IPS-15b (cell line): Measurements from ENCODE around the gene PLAAT2.

Experiments used
- H3K27me3 ChIP-seq: one replicate; pipeline ENCODE4 v1.6.1; 2013; ENCODE audit warnings: low read length; ENCODE audit not compliant: control insufficient read depth, insufficient read depth
- H3K36me3 ChIP-seq: one replicate; pipeline ENCODE4 v1.6.1; 2013; ENCODE audit warnings: low read length; ENCODE audit not compliant: control insufficient read depth, insufficient read depth
- H3K4me1 ChIP-seq: one replicate; pipeline ENCODE4 v1.6.1; 2013; ENCODE audit warnings: mild to moderate bottlenecking, low read length; ENCODE audit not compliant: control insufficient read depth, insufficient read depth
- H3K4me3 ChIP-seq: one replicate; pipeline ENCODE4 v1.5.1; 2013; ENCODE audit warnings: low read depth, low read length
- H3K9ac ChIP-seq: one replicate; pipeline ENCODE4 v1.6.1; 2013; ENCODE audit warnings: low read depth, mild to moderate bottlenecking, low read length
- H3K9me3 ChIP-seq: one replicate; pipeline ENCODE4 v1.6.1; 2013; ENCODE audit warnings: mild to moderate bottlenecking, low read length; ENCODE audit not compliant: control insufficient read depth, insufficient read depth

Gene PLAAT2

DNA sequence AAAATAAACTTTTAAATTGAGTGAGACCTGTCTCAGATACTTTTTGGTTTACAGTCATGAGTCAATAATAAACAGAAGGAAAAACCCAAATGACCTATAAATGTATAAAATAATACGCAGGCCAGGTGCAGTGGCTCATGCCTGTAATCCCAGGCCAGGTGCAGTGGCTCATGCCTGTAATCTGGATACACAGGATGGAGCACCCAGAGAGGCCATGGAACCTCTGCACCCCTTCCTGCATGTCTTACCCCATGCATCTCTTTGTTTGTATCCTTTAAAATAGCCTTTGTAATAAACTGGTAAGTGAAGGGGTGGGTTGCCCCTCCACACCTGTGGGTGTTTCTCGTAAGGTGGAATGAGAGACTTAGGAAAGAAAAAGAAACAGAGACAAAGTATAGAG lies 35.5 kb downstream of the PLAAT2 start:
- H3K27me3 ChIP-seq, result no peaks in the 10 kb centered on the region
- peaks cover 29% of the 10 kb centered on the region for H3K4me1 ChIP-seq
- peaks cover 2% of the 10 kb centered on the region for H3K36me3 ChIP-seq
- peak overlapping the region; percentile 65 for H3K9ac ChIP-seq
- H3K4me3 ChIP-seq, result no peak overlapping the region
- H3K9me3 ChIP-seq, result peaks cover 8% of the 10 kb centered on the region

DNA sequence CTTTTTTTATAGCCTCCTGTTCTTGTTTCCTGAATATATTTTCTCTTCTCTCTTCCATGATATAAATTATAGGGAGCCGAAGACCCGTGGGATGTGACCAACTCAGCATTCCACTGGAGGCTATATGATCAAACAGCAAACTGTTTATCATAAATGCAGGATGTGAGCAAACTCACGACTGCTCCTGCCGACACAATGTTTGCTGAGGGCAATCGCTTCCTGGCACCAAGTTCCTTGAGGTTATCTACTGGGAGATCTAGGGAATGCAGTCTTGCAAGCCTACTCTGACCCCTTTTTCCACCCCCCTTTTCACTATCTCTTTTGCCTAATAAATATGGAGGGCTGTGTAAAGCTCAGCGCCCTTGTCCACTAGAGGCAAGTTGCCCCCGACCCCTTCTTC lies 40.0 kb downstream of the PLAAT2 start:
- Histone ChIP-seq H3K9ac (no peak overlapping the region), H3K4me3 (no peak overlapping the region), H3K9me3 (peaks cover 8% of the 10 kb centered on the region), H3K4me1 (peaks cover 6% of the 10 kb centered on the region), H3K36me3 (peaks cover 2% of the 10 kb centered on the region), H3K27me3 (no peaks in the 10 kb centered on the region)

DNA sequence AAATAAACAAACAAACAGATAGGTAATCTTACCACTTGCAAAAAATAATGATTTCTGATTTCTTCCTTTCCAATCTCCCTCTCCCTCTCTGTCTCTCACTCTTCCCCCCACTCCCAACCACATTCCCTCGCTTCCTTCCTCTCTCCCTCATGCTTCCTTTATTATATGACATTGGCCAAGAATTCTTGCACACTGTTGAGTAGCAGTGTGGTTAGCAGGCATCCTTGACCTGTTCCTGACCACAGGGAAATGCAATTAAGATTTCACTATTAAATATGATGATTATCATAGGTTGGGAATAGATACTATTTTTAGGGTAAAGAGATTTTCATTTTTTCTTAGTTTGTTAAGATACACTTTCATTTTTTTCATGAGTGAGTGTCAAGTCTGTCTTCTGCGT lies 41.3 kb downstream of the PLAAT2 start:
- Histone ChIP-seq H3K4me3 (no peak overlapping the region), H3K4me1 (no peaks in the 10 kb centered on the region), H3K27me3 (no peaks in the 10 kb centered on the region), H3K9ac (no peak overlapping the region), H3K36me3 (peaks cover 2% of the 10 kb centered on the region), H3K9me3 (peaks cover 8% of the 10 kb centered on the region)

DNA sequence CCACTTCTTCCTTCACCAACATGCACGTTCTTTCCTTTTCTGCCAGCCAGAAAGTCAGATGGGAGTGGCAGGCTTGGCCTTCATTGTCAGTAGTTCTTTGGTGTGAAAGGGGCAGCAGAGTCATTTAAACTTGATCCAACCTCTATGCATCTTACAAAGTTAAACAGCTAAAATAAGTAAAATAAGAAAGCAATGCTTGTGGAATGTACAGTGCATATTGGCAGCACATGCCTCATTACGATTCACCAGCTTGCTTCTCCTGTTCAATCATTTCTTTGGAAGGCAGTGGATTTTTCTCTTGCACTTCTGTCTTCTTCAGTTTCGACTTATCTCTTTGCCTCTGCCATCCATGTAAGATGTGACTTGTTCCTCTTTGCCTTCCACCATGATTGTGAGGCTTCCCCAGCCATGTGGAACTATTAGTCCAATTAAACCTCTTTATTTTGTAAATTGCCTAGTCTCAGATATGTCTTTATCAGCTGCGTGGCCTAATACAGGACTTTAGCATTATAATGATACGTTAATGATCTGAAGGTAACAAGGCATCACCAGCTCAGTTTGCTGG lies 42.5 kb downstream of the PLAAT2 start:
- H3K4me1 ChIP-seq, result no peaks in the 10 kb centered on the region
- H3K4me3 ChIP-seq, result no peak overlapping the region
- peaks cover 8% of the 10 kb centered on the region for H3K9me3 ChIP-seq
- peaks cover 2% of the 10 kb centered on the region for H3K36me3 ChIP-seq
- no peaks in the 10 kb centered on the region for H3K27me3 ChIP-seq
- no peak overlapping the region for H3K9ac ChIP-seq

DNA sequence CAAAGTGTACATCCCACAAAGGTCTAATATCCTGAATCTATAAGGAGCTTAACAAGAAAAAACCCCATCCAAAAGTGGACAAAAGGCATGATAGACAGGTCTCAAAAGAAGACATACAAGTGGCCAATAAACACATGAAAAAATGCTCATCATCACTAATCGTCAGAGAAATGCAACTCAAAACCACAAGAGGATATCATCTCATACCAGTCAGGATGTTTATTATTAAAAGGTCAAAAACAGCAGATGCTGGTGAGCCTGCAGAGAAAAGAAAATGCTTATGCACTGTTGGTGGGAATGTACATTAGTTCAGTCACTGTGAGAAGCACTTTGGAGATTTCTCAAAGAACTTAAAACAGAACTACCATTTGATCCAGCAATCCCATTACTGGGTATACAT lies 44.6 kb downstream of the PLAAT2 start:
- Histone ChIP-seq H3K4me1 (no peaks in the 10 kb centered on the region), H3K4me3 (no peak overlapping the region)

DNA sequence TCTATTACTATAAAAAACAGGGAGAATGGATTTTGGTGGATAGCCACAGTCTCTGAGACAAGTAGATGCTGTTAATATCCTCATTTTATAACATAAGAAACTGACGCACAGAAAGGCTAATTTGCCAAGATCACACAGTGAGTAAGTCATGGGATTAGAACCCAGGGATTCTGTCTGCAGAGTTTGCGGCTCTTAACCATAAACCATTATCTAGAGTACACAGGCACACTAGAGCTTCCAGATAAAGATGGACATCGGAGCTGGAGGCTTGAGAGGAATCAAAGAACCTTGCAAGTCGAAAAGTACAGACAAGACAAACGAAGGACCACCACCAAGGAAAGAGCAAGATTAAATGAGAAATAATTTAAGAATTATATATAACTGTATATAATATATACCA lies 46.0 kb downstream of the PLAAT2 start:
- no peak overlapping the region for H3K4me3 ChIP-seq
- H3K27me3 ChIP-seq, result no peaks in the 10 kb centered on the region
- H3K36me3 ChIP-seq, result no peaks in the 10 kb centered on the region

More for the DNA sequence above, 44.6 kb downstream of the PLAAT2 start:
- Histone ChIP-seq H3K27me3 (no peaks in the 10 kb centered on the region), H3K36me3 (peaks cover 2% of the 10 kb centered on the region), H3K9ac (no peak overlapping the region), H3K9me3 (no peaks in the 10 kb centered on the region)

DNA sequence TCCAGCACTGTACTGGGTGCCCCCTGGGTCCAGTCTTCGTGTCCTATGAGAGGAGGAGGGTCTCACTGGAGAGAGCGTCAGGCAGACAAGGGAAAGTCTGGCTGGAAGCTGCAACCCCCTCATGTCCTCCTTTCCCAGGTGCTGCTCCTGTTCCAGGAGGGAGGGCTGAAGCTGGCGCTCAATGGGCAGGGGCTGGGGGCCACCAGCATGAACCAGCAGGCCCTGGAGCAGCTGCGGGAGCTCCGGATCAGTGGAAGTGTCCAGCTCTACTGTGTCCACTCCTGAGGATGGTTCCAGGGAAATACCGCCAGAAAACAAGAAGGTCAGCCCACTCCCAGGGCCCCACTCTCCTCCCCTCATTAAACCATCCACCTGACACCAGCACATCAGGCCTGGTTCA lies 47.1 kb downstream of the PLAAT2 start:
- Histone ChIP-seq H3K36me3 (no peaks in the 10 kb centered on the region), H3K27me3 (no peaks in the 10 kb centered on the region), H3K4me1 (no peaks in the 10 kb centered on the region), H3K9me3 (no peaks in the 10 kb centered on the region), H3K9ac (no peak overlapping the region), H3K4me3 (no peak overlapping the region)

More for the DNA sequence above, 46.0 kb downstream of the PLAAT2 start:
- Histone ChIP-seq H3K4me1 (no peaks in the 10 kb centered on the region), H3K9ac (no peak overlapping the region), H3K9me3 (no peaks in the 10 kb centered on the region)

DNA sequence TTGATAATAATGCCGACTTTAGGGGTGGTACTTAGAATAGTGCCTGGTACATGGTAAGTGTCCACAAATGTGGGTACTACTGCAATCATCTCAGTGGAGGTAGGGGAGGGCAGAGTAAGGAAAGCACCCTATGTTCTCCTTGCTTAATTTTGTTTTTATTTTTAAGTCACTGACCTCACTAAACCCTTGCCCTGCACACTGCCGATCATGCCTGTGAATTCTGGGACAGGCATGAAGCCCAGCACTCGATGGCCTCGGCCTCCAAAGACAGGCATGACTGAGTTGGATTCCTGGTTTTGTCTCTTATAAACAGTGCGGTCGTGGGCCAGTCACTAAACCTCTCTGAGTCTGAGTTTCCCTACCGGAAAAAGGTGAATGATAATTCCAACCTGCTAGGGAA lies 50.4 kb downstream of the PLAAT2 start:
- Histone ChIP-seq H3K9me3 (no peaks in the 10 kb centered on the region), H3K4me3 (no peak overlapping the region), H3K27me3 (no peaks in the 10 kb centered on the region), H3K36me3 (no peaks in the 10 kb centered on the region), H3K9ac (no peak overlapping the region), H3K4me1 (no peaks in the 10 kb centered on the region)

DNA sequence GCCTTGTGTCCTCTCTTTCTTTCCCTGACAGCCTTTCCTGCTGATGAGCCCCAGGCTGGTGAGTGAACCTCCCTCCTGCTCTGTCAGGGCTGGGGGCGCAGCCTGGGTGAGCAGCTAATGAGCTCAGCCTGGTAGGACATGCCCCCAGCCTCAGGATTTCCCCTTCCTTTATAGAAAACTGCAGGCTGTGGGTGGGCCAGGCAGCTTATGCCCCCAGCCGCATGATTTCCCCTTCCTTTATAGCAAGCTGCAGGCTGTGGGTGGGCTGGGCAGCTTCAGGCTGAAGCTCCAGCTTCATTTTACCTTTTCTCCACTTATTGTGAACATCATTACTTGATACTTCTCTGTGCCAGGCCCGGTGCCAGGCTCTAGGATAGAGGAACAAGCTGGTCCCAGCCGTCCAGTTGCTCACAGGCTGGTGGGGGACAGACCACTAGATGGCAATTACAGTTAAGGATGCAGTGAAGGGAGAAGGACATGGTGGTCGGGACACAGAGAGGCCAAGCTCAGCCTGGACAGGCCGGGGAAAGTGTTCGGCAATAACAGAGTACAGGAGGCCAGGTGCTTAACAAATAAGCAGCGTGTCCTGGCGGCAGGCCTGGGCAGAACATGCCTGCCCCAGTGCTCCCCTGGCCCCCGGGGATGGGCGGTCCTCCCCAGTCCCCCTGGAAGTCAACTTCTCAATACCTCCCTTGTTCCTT lies 52.0 kb downstream of the PLAAT2 start:
- Histone ChIP-seq H3K4me3 (no peak overlapping the region), H3K27me3 (no peaks in the 10 kb centered on the region), H3K9me3 (no peaks in the 10 kb centered on the region), H3K9ac (no peak overlapping the region), H3K4me1 (no peaks in the 10 kb centered on the region), H3K36me3 (no peaks in the 10 kb centered on the region)

DNA sequence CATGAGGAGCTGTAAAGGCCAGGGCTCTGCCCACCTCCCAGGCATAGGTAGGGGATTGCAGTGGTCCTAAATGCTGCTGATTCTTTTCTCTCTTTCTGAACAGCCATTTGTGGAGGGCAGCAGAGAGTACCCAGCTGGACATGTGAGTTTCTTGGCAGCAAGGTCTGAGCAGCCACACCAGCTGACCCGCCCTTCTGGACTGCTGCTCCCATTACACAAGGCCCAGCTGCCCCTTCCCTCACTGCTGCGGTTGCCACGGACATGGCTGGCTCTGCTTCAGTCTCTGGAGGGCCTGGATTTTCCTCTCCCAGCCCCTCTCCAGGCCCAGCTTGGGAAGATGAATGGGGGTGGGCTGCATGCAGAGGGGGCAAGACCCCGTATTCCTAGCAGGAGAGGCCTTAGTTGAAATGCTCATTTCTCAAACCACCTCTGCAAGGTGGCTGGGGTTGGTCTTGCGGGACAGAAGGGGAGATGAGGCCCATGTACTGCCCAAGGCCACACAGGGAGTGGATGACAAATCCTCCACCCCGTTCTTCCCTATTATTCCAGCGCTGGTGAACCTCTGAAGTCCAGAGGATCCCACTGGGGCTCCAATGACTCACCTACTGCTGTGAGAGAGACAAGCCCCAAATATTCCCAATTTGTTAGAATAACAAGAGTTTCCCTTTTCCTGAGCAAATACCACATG lies 52.7 kb downstream of the PLAAT2 start:
- no peaks in the 10 kb centered on the region for H3K36me3 ChIP-seq
- no peak overlapping the region for H3K4me3 ChIP-seq
- no peak overlapping the region for H3K9ac ChIP-seq
- peaks cover 4% of the 10 kb centered on the region for H3K4me1 ChIP-seq
- H3K9me3 ChIP-seq, result no peaks in the 10 kb centered on the region
- no peaks in the 10 kb centered on the region for H3K27me3 ChIP-seq

DNA sequence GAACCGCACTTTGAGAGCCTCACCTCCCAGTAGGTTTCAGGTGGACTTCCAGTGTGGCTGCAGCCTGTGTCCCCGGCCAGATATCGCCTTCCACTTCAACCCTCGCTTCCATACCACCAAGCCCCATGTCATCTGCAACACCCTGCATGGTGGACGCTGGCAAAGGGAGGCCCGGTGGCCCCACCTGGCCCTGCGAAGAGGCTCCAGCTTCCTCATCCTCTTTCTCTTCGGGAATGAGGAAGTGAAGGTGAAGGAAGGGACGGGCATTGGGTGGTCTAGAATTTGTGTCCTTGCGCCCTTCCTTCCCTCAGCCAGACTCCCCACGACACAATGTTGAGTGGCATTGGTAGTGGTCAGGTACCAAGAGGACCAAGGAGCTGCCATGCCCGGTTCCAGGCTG lies 54.4 kb downstream of the PLAAT2 start:
- Histone ChIP-seq H3K27me3 (no peaks in the 10 kb centered on the region), H3K9ac (no peak overlapping the region), H3K36me3 (no peaks in the 10 kb centered on the region), H3K9me3 (no peaks in the 10 kb centered on the region), H3K4me3 (no peak overlapping the region), H3K4me1 (peaks cover 13% of the 10 kb centered on the region)

DNA sequence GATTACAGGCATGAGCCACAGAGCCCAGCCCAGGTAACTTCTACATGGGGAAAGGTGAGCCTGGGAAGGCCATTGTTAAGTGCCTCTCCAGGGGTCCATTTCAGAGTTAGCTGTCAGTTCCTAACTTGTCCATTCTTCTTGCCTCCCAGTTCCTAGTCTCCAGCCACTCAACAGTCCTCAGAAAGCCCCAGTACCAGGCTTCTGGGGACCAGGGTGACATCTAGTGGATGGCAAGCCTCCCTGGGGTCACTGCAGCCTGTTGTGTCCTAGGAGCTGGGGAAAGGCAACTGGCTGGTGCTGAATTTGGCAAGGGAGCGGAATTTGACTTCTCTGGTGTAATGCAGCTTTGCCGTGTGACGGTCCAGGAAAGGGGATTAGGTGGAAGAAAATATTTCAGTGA lies 55.2 kb downstream of the PLAAT2 start:
- Histone ChIP-seq H3K4me1 (peaks cover 13% of the 10 kb centered on the region), H3K27me3 (no peaks in the 10 kb centered on the region), H3K36me3 (no peaks in the 10 kb centered on the region), H3K9ac (no peak overlapping the region), H3K9me3 (no peaks in the 10 kb centered on the region), H3K4me3 (no peak overlapping the region)
